Stomach (tissue), 4 donors: ENCODE measurements around the gene UBE3D.
"Not testable (repeated sequence)": the region's sequence is repeated elsewhere in the genome, so short reads cannot be mapped to it uniquely, and the experiment has no call there.

ENCODE experiments used
- CTCF ChIP-seq, 7 experiments: fragments of 450-650 bp in 4 of 7; fragments of 200-600 bp in 3 of 7; sonication (generic) in 3 of 7; IDR thresholded peaks; one replicate each; pipeline ENCODE4 v1.5.1; 2016 to 2019; ENCODE audit warnings: antibody characterized with exemption in 7 of 7, control low read depth in 2 of 7, mild to moderate bottlenecking in 1 of 7
- EP300 ChIP-seq: sonication (generic); formaldehyde crosslinking; IDR thresholded peaks from one replicate; pipeline ENCODE4 v1.6.1; 2017; ENCODE audit warnings: antibody characterized with exemption
- POLR2A ChIP-seq, 4 donors: fragments of 450-650 bp; IDR thresholded peaks; one replicate each; pipeline ENCODE4 v1.6.1; 2016; ENCODE audit warnings: antibody characterized with exemption in 4 of 4, control low read depth in 2 of 4, mild to moderate bottlenecking in 1 of 4, moderate library complexity in 1 of 4

DNA sequence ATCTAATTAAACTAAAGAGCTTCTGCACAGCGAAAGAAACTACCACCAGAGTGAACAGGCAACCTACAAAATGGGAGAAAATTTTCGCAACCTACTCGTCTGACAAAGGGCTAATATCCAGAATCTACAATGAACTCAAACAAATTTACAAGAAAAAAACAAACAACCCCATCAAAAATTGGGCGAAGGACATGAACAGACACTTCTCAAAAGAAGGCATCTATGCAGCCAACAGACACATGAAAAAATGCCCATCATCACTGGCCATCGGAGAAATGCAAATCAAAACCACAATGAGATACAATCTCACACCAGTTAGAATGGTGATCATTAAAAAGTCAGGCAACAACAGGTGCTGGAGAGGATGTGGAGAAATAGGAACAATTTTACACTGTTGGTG is 209.6 kb downstream of the UBE3D start:
- TF ChIP-seq CTCF (IDR thresholded peaks at IDR 0.05); EP300; POLR2A (IDR thresholded peaks at IDR 0.05): not testable (repeated sequence)
